ENCODE measurements around the gene CD28.

The CD28 gene

GRCh38 chr2:203719456-203720410 lies 13.3 kb downstream of the CD28 start:
- peak; percentile 53 to 80 for DNase-seq

DNA sequence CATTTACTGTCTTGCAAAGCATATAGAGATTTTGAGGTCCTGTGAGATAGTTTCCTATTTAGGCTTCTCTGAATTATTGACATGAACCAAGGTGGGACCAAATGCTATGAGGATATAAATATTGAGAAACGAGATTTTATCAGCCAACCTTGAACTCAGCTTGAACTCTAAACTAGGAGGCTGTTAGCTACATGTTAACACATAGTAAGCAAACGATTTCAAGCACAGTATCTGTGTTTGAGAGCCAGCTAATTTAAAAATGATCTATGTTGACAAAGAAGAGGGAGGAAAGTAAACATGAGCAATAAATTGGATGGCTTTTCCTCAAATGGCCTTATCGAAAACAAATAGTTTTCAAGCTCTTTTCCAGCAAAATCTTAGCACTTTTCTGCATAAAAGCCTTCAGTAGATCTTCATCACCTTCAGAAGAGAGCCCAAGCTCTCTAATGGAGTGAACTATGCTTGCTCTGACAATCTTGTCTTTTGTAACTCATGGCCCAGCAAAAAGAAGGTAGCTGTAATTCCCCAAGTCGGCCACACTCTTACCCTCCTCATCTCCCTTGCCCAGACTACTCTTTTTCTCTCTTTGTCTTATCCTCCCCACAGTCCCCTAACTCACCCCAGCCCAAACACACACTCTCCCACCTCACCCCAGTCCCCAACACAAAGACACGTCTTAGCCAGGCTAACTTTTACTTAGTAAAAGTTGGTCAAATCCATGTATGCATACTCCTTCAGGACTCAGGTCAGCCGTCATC lies 14.7 kb downstream of the CD28 start:
- no peak for DNase-seq

DNA sequence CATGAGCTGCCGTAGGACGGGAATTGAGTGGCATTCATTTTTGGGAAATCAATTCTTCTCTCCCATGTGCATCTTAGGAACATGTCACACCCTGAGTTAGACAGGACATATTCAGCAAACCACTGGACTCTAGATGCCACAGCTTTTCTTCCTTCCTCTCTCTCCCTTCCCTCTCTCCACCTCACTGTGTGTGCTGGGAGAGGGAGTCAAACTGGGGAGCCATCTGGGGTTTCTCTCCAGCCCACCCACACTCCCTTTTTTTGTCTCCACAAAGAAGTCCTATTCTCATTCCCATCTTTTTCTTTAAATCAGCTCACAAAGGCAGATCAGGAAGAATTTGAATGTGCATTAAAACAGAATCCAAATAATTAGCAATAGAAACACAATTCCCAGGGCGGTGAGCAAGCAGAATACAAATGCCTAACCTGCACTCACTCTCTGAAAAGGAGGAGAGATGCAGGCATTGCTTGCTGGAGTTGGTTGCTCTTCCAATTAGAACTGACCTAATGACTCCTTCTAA lies 15.4 kb downstream of the CD28 start:
- DNase-seq, result no peak

DNA sequence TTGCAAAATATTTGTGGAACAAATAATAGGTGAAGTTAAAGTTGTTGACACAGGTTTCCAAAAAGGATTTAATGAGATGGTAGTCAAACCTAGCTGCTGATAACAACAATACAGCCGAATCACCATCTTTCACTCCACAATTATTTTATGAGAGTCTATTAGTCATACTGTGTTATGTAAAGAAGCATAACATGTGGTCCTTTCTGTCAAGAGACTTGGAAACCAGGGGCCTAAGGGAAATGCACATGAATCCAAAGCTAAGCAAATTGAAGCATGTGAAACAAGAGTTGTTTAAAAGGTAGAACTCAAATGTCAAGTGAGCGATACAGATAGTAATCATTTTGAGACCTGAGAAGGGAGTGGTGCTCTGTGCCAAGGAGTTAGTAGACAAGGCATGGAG lies 16.0 kb downstream of the CD28 start:
- no peak for DNase-seq

- DNase-seq, result no peak
These were observed 21.9 kb downstream of the CD28 start for GRCh38 chr2:203728321-203728720.

- DNase-seq, result no peak
These were observed 23.8 kb downstream of the CD28 start for GRCh38 chr2:203730076-203730729.

DNA sequence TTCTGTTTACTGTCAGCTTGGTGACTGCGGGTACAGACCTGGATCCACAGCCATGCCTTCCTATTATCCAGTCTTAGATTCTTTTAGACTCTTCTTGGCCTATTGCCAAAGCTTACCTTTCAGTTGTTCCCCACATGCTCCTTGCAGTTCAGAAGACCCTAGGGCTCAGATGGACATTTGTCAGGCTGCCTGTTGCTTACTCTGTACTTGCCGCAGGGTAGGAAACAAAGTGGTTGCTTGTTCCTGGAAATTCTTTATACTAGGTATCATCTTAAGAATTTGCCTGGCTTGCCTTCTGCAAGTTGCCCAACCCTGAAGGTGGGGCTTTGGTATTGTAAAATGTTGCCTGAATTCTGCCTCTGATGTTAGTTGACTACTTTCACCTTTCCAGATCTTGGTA lies 24.4 kb downstream of the CD28 start:
- DNase-seq, result no peak

DNA sequence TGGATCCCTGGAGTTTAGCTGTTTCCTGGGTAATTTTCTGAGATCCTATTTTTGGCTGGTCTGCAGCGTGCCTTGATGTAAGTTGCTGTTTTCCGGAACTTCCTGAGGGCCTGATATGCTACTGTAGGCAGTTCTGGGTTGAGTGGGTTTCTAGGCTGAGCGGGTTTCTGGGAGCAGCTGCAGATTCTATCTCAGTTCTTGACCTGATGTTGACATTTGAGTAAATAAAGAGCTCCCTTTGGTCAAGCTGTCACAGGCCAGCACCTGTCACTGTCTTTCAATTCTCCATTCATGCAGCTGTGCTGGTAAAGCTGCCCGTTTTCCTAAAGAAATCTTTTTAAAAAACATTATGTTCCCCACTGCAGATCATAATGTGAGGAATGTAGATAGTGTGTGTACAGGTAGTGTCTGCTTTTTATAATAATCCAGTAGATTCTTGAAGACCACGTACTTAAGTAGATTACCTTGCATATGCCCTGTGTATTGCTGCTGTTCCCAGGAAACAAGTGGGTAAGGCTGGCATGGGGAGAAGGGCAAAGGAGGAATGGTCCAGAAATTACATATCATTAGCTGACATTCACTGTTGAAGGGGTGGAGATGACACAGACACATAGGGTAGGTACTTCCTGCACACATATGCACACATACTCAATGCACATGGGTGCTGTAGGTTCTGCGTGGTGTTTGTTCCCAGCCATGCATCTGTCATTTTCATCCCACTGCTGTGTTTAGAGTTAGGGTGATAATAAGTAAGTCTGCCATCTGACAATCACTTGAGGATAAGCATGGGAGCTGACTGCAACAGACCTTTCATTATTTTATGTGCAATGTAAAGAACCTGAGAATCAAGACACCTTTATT lies 25.9 kb downstream of the CD28 start:
- no peak for DNase-seq

GRCh38 chr2:203732953-203733510 lies 26.6 kb downstream of the CD28 start:
- DNase-seq, result no peak

DNA sequence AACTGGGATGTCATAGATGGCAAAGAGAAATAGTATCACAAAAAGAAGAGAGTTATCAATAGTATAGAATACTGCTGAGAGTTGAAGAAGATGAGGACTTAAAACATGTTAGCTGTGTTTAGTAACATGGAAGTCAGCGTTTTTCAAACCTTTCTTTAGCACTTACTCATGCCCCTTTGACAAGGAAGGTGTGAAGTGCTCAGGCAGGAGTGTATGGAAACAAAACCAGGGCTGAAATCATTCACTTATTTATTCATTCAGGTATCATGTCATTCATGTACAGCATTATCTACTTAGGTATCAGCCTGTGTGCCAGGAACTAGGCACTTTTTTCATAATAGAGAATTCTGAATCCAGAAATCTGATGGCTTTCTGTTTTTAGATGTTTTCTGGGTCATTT lies 27.2 kb downstream of the CD28 start:
- no peak for DNase-seq

DNA sequence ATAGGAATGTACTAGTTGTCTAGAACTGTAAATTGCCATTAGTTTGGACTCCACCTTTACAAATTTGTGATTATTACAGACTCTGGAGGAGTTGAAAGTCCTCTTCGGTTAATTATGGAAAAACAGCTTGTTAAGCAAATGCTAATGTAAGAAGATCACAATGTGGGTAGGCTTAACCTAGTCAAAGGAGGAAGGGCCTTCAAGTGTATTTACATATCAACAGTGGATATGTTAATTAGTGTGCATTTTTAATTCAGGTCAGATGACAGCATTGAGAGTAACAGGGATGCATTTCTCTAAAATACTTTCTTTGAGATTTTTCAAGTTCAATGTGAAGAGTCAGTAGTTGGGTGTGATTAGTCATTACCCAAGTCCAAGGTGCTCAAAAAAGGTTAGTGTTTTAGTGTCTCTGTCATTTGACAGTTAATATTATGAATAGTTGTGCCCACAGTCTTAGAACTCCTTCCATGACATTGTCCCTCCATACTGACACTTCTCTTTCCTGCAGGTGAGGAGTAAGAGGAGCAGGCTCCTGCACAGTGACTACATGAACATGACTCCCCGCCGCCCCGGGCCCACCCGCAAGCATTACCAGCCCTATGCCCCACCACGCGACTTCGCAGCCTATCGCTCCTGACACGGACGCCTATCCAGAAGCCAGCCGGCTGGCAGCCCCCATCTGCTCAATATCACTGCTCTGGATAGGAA lies 28.0 kb downstream of the CD28 start:
- no peak for DNase-seq

- DNase-seq, result no peak
These were observed 30.9 kb downstream of the CD28 start for GRCh38 chr2:203737360-203737759.

DNA sequence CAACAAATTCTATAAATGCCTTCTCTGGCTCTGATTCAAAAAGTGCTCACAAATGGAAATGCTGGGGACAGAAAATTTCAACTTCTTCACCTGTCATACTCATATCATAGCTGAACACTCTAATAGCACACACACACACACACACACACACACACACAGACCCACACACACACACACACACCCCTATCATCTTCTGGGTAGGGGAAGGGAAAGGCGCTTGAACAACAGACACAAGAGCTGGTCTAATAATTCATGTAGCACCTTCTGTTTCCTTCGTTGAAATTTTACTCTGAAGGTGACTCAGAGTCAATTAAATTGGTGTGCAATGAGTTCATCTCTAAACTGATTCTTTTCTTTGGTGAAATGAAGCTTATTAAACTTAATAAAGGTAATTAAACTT lies 32.9 kb downstream of the CD28 start:
- DNase-seq, result peak in 1 of 2 donors; percentile 40

GRCh38 chr2:203740871-203741281 lies 34.4 kb downstream of the CD28 start:
- DNase-seq, result peak; percentile 57 to 76

GRCh38 chr2:203741566-203741965 lies 35.1 kb downstream of the CD28 start:
- DNase-seq, result no peak

DNA sequence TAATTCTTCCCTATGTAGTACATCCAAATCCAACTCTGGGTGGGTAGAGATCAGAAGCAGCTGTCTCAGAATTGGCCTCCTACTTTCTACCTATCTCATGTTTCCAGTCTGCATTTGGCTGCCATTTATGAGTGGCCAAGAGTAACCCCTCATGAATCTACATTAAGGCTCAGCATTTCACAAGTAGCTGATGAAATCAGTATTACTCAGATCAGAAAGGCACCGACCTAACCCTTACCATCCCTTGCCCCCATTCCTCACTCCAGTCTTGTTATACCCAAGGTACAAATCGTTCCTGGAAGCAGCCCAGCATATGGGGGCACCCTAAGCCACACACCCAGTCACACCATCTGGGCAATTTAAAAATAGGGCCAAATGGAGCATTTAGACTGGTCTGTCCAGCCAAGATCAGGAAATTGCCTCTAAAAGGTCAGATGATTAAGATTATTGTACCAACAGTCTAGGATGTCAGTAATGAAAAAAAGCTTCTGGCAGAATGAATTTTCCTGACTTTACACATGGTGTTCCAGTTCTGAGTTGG lies 37.1 kb downstream of the CD28 start:
- DNase-seq, result no peak

GRCh38 chr2:203744091-203744490 lies 37.7 kb downstream of the CD28 start:
- no peak for DNase-seq

GRCh38 chr2:203745267-203745666 lies 38.8 kb downstream of the CD28 start:
- no peak for DNase-seq

GRCh38 chr2:203748331-203749126 lies 42.1 kb downstream of the CD28 start:
- DNase-seq, result no peak

All from CD4-positive, alpha-beta T cell treated with Interleukin-1 beta for 1 hour (primary cell).